HG02870 (cell line): ENCODE data around the gene ZFYVE26.
"Not testable (repeated sequence)": the region's sequence is repeated elsewhere in the genome, so short reads cannot be mapped to it uniquely, and the experiment has no call there.

ENCODE experiments used
- ATAC-seq: cut with Tn5 transposase; IDR thresholded peaks from one replicate; pipeline ENCODE4 v1.9.1; 2021; ENCODE audit warnings: mild to moderate bottlenecking, moderate library complexity; ENCODE audit not compliant: unreplicated experiment

ZFYVE26 gene

GRCh38 chr14:67816326-67817002 is at the start of gene ZFYVE26:
TSS of gene ZFYVE26 (minus strand) at chr14:67816590. CDS start at chr14:67815963, 627 bp downstream.
- peak; percentile 90 for ATAC-seq

GRCh38 chr14:67863223-67863622 is 46.8 kb upstream of the ZFYVE26 start:
- no peak for ATAC-seq

- no peak for ATAC-seq
Measured at GRCh38 chr14:67859169-67859749, 42.9 kb upstream of the ZFYVE26 start.

- ATAC-seq = no peak
Measured at GRCh38 chr14:67857778-67858350, 41.5 kb upstream of the ZFYVE26 start.

GRCh38 chr14:67856827-67857226 is 40.4 kb upstream of the ZFYVE26 start:
- no peak for ATAC-seq

- ATAC-seq = no peak
Measured at GRCh38 chr14:67853715-67854114, 37.3 kb upstream of the ZFYVE26 start.

GRCh38 chr14:67852926-67853604 is 36.7 kb upstream of the ZFYVE26 start:
- ATAC-seq = no peak

- no peak for ATAC-seq
Measured at GRCh38 chr14:67851785-67852410, 35.5 kb upstream of the ZFYVE26 start.

GRCh38 chr14:67850066-67850830 is 33.9 kb upstream of the ZFYVE26 start:
- no peak for ATAC-seq

- ATAC-seq = no peak
Measured at GRCh38 chr14:67846029-67846610, 29.7 kb upstream of the ZFYVE26 start.

GRCh38 chr14:67837011-67837624 is 20.7 kb upstream of the ZFYVE26 start:
- ATAC-seq = no peak

GRCh38 chr14:67835596-67835995 is 19.2 kb upstream of the ZFYVE26 start:
- no peak for ATAC-seq

GRCh38 chr14:67833403-67833802 is 17.0 kb upstream of the ZFYVE26 start:
- no peak for ATAC-seq

GRCh38 chr14:67831113-67831512 is 14.7 kb upstream of the ZFYVE26 start:
- ATAC-seq = no peak

- no peak for ATAC-seq
Measured at GRCh38 chr14:67821121-67821520, 4.7 kb upstream of the ZFYVE26 start.

- ATAC-seq = no peak
Measured at GRCh38 chr14:67820428-67820971, 4.1 kb upstream of the ZFYVE26 start.

- peak; percentile 59 for ATAC-seq
Measured at GRCh38 chr14:67819563-67820421, 3.4 kb upstream of the ZFYVE26 start, which contains the start of gene RAD51B. TSS of gene RAD51B (plus strand) at chr14:67819779.

- ATAC-seq = not testable (repeated sequence)
Measured at GRCh38 chr14:67818476-67818875, 2.1 kb upstream of the ZFYVE26 start.
